ENCODE measurements around the gene PAX1.

GRCh38 chr20:21656308-21657067 lies 49.0 kb upstream of the PAX1 start:
- TF ChIP-seq CTCF (conservative IDR thresholded peaks at IDR 0.05; ENCODE audit: low read depth in 2 of 2) (no peak), EZH2 (IDR thresholded peaks at IDR 0.05; ENCODE audit: low read depth, unreplicated experiment) (no peak), POLR2AphosphoS5 (IDR thresholded peaks at IDR 0.05; ENCODE audit: low read depth) (no peak), REST (IDR thresholded peaks at IDR 0.05; ENCODE audit: unreplicated experiment) (no peak), JUNB (IDR thresholded peaks at IDR 0.05; ENCODE audit: unreplicated experiment) (no peak), ZNF331 (CRISPR knock-in tag; IDR thresholded peaks at IDR 0.05; ENCODE audit: low read depth) (no peak), EZH2phosphoT487 (IDR thresholded peaks at IDR 0.05; ENCODE audit: unreplicated experiment) (no peak), ETS1 (IDR thresholded peaks at IDR 0.05) (no peak), ZNF114 (CRISPR knock-in tag; IDR thresholded peaks at IDR 0.05) (no peak), CREB1 (CRISPR knock-in tag; IDR thresholded peaks at IDR 0.05; ENCODE audit: low read depth) (no peak), STAT1 (IDR thresholded peaks at IDR 0.05; ENCODE audit: unreplicated experiment) (no peak), ZNF462 (CRISPR knock-in tag; IDR thresholded peaks at IDR 0.05) (no peak)

Measured in GM23338 (cell line).